Adrenal gland (tissue), 5 donors: ENCODE data around the gene MZB1.

Experiments used
- CTCF ChIP-seq, 6 experiments: fragments of 450-650 bp in 4 of 6; fragments of 200-600 bp in 2 of 6; sonication (generic) in 1 of 6; IDR thresholded peaks; 1 replicate in 5 of 6; 2 replicates in 1 of 6; pipeline versions ENCODE4 v1.5.1 to v1.8.0; 2016 to 2021; ENCODE audit warnings: antibody characterized with exemption in 6 of 6, mild to moderate bottlenecking in 2 of 6, moderate library complexity in 1 of 6
- POLR2A ChIP-seq, 2 donors: fragments of 450-650 bp; IDR thresholded peaks; one replicate each; pipeline ENCODE4 v1.6.1; 2017; ENCODE audit warnings: antibody characterized with exemption in 2 of 2, mild to moderate bottlenecking in 2 of 2, moderate library complexity in 1 of 2
- donor health status: DM: no; HTN: no; CAD: no.

GRCh38 chr5:139418793-139419192, 29.1 kb upstream of the MZB1 start:
- TF ChIP-seq CTCF (IDR thresholded peaks at IDR 0.05) = no peak
- TF ChIP-seq POLR2A (IDR thresholded peaks at IDR 0.05) = no peak
